Measurements from ENCODE around the gene CFB. TPM values are rescaled to one million over a fixed set of nuclear protein-coding genes. Genes with fewer than 3 reads are reported as not detected.

Gene CFB
- total RNA-seq (2021), result 0.31 and 0.39 TPM in 2 replicates
- long read RNA-seq, result 0 reads

DNA sequence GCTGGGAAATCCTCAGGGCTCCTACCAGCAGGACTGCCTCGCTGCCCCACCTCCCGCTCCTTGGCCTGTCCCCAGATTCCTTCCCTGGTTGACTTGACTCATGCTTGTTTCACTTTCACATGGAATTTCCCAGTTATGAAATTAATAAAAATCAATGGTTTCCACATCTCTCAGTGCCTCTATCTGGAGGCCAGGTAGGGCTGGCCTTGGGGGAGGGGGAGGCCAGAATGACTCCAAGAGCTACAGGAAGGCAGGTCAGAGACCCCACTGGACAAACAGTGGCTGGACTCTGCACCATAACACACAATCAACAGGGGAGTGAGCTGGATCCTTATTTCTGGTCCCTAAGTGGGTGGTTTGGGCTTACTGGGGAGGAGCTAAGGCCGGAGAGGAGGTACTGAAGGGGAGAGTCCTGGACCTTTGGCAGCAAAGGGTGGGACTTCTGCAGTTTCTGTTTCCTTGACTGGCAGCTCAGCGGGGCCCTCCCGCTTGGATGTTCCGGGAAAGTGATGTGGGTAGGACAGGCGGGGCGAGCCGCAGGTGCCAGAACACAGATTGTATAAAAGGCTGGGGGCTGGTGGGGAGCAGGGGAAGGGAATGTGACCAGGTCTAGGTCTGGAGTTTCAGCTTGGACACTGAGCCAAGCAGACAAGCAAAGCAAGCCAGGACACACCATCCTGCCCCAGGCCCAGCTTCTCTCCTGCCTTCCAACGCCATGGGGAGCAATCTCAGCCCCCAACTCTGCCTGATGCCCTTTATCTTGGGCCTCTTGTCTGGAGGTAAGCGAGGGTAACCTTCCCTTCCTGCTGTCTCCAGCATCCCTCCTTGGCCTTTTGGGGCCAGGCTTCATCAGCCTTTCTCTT, at the start of gene CFB:
CFB (plus strand) TSS at position 589 of the 863 bp plus-strand sequence; CDS start at position 716, 127 bp downstream.
- Histone ChIP-seq H3K4ac (ENCODE audit: low read depth, low read length) (no peak within 1 kb of the TSS), H3K79me1 (ENCODE audit: insufficient read depth, low read depth, low read length, poor library complexity, severe bottlenecking) (no peaks in the 10 kb centered on the region), H3K56ac (ENCODE audit: insufficient read length, low read depth, low read length) (no peak within 1 kb of the TSS), H3K9me3 (ENCODE audit: control insufficient read depth, low read depth, low read length) (no peaks in the 10 kb centered on the region), H4K20me1 (ENCODE audit: control insufficient read depth, insufficient read depth, insufficient read length) (peaks cover 2% of the 10 kb centered on the region), H3K23me2 (ENCODE audit: insufficient read length, low read depth, low read length, poor library complexity, severe bottlenecking) (no peaks in the 10 kb centered on the region), H3K14ac (ENCODE audit: insufficient read depth, low read length) (no peak within 1 kb of the TSS), H3K23ac (ENCODE audit: insufficient read length, low read depth, low read length) (no peak within 1 kb of the TSS), H3K79me2 (ENCODE audit: insufficient read depth, low read length) (no peaks in the 10 kb centered on the region), H3K27ac (ENCODE audit: insufficient read length, low read depth, low read length) (no peak within 1 kb of the TSS), H4K91ac (ENCODE audit: insufficient read length, low read depth, low read length) (no peak within 1 kb of the TSS), H2BK15ac (ENCODE audit: low read depth, low read length) (no peak within 1 kb of the TSS), H2BK20ac (ENCODE audit: low read depth, low read length, poor library complexity, severe bottlenecking) (no peak within 1 kb of the TSS), H4K8ac (replicated peaks; ENCODE audit: insufficient read length, low read depth, low read length) (no peak within 1 kb of the TSS), H3K27me3 (ENCODE audit: insufficient read depth, low read length) (no peaks in the 10 kb centered on the region), H2AFZ (ENCODE audit: low read length) (no peak within 1 kb of the TSS), H2AK5ac (ENCODE audit: insufficient read length, low read length) (no peak within 1 kb of the TSS), H3K4me2 (ENCODE audit: insufficient read depth, insufficient read length, low read length) (no peak within 1 kb of the TSS), H3T11ph (ENCODE audit: low read length) (no peak within 1 kb of the TSS), H3K9ac (ENCODE audit: extremely low read depth, insufficient read length, low read length) (no peak within 1 kb of the TSS), H3K4me1 (ENCODE audit: insufficient read depth, low read length) (no peaks in the 10 kb centered on the region), H2BK120ac (ENCODE audit: low read depth, low read length, poor library complexity, severe bottlenecking) (no peak within 1 kb of the TSS), H3K18ac (ENCODE audit: insufficient read length, low read depth, low read length) (no peak within 1 kb of the TSS), H2BK5ac (ENCODE audit: insufficient read length, low read length) (no peak within 1 kb of the TSS), H2BK12ac (ENCODE audit: insufficient read length, low read depth, low read length) (no peak within 1 kb of the TSS), H4K5ac (ENCODE audit: insufficient read length, low read depth, low read length) (no peak within 1 kb of the TSS)
- peak within 1 kb of the TSS in 2 of 3 experiments; percentile 15 to 87; a peak in 4 of 7 replicates for H3K27ac Mint-ChIP-seq
- TF ChIP-seq, protein P1, sequence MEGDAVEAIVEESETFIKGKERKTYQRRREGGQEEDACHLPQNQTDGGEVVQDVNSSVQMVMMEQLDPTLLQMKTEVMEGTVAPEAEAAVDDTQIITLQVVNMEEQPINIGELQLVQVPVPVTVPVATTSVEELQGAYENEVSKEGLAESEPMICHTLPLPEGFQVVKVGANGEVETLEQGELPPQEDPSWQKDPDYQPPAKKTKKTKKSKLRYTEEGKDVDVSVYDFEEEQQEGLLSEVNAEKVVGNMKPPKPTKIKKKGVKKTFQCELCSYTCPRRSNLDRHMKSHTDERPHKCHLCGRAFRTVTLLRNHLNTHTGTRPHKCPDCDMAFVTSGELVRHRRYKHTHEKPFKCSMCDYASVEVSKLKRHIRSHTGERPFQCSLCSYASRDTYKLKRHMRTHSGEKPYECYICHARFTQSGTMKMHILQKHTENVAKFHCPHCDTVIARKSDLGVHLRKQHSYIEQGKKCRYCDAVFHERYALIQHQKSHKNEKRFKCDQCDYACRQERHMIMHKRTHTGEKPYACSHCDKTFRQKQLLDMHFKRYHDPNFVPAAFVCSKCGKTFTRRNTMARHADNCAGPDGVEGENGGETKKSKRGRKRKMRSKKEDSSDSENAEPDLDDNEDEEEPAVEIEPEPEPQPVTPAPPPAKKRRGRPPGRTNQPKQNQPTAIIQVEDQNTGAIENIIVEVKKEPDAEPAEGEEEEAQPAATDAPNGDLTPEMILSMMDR (conservative IDR thresholded peaks at IDR 0.05), result no peak
- H3K36me3 Mint-ChIP-seq (ENCODE audit: insufficient read depth in 1 of 3, low read depth in 3 of 3), result peaks cover 0 to 5% (median 1%) of the 10 kb centered on the region in 3 experiments; a peak in 5 of 7 replicates
- H3K27me3 Mint-ChIP-seq (ENCODE audit: low read depth), result peaks cover 57% of the 10 kb centered on the region
- peak; percentile 66 for DNase-seq
- WGBS (ENCODE audit: extremely low coverage, insufficient read length, low lambda C conversion rate), result no CpG with 5 or more reads among the region's 11 CpGs
- H3K4me1 Mint-ChIP-seq, result peaks cover 5 to 9% of the 10 kb centered on the region in 2 experiments; a peak in 3 of 4 replicates
- no peaks in the 10 kb centered on the region for H3K9me3 Mint-ChIP-seq
- no peak within 1 kb of the TSS for H3K4me3 Mint-ChIP-seq
